ENCODE results near the gene PHLPP1. TPM values are rescaled to one million over a fixed set of nuclear protein-coding genes. Genes with fewer than 3 reads are reported as not detected.

The PHLPP1 gene
- total and polyA plus RNA-seq, 2 experiments from 2014 or later: 15.7 to 73.6 TPM

- H3K79me2 ChIP-seq (replicated peaks; ENCODE audit: insufficient read depth): peaks cover 100% of the 10 kb centered on the region
- Mint-ChIP-seq H3K9me3 (no peaks in the 10 kb centered on the region), H3K36me3 (ENCODE audit: low read depth) (peaks cover 7% of the 10 kb centered on the region; the same call in 2 of the 3 replicates), H3K27me3 (ENCODE audit: insufficient read depth, low read depth, poor library complexity) (peaks cover 4% of the 10 kb centered on the region), H3K4me3 (no peak overlapping the region), H3K27ac (peak overlapping the region; percentile 59), H3K4me1 (peaks cover 78% of the 10 kb centered on the region)
- H2AFZ ChIP-seq: no peak overlapping the region
- H4K20me1 ChIP-seq (replicated peaks; ENCODE audit: insufficient read depth): peaks cover 26% of the 10 kb centered on the region; the same call in 1 of the 2 replicates
- no peak for ATAC-seq
- no peaks in the 10 kb centered on the region for H3K36me3 ChIP-seq (ENCODE audit: insufficient read depth)
- H3K4me2 ChIP-seq: peak overlapping the region; percentile 70; the same call in 1 of the 2 replicates
- peaks cover 88% of the 10 kb centered on the region for H3K4me1 ChIP-seq (ENCODE audit: insufficient read depth)
- no peaks in the 10 kb centered on the region for H3F3A ChIP-seq (replicated peaks; ENCODE audit: low read depth)
- DNase-seq (ENCODE audit: low spot score): no peak
- TF ChIP-seq ZNF331 (CRISPR knock-in tag; IDR thresholded peaks at IDR 0.05; ENCODE audit: low read depth) (no peak), STAT1 (IDR thresholded peaks at IDR 0.05; ENCODE audit: unreplicated experiment) (no peak), POLR2AphosphoS5 (IDR thresholded peaks at IDR 0.05; ENCODE audit: low read depth) (no peak), EZH2 (IDR thresholded peaks at IDR 0.05; ENCODE audit: low read depth, unreplicated experiment) (no peak), CREB1 (CRISPR knock-in tag; IDR thresholded peaks at IDR 0.05; ENCODE audit: low read depth) (no peak), CTCF (conservative IDR thresholded peaks at IDR 0.05; ENCODE audit: low read depth in 2 of 2) (no peak), NANOG (IDR thresholded peaks at IDR 0.05; ENCODE audit: borderline replicate concordance) (no peak), ETS1 (IDR thresholded peaks at IDR 0.05) (no peak), EZH2phosphoT487 (IDR thresholded peaks at IDR 0.05; ENCODE audit: unreplicated experiment) (no peak), JUNB (IDR thresholded peaks at IDR 0.05; ENCODE audit: unreplicated experiment) (no peak), ZNF114 (CRISPR knock-in tag; IDR thresholded peaks at IDR 0.05) (no peak)
- TF ChIP-seq, protein P1, sequence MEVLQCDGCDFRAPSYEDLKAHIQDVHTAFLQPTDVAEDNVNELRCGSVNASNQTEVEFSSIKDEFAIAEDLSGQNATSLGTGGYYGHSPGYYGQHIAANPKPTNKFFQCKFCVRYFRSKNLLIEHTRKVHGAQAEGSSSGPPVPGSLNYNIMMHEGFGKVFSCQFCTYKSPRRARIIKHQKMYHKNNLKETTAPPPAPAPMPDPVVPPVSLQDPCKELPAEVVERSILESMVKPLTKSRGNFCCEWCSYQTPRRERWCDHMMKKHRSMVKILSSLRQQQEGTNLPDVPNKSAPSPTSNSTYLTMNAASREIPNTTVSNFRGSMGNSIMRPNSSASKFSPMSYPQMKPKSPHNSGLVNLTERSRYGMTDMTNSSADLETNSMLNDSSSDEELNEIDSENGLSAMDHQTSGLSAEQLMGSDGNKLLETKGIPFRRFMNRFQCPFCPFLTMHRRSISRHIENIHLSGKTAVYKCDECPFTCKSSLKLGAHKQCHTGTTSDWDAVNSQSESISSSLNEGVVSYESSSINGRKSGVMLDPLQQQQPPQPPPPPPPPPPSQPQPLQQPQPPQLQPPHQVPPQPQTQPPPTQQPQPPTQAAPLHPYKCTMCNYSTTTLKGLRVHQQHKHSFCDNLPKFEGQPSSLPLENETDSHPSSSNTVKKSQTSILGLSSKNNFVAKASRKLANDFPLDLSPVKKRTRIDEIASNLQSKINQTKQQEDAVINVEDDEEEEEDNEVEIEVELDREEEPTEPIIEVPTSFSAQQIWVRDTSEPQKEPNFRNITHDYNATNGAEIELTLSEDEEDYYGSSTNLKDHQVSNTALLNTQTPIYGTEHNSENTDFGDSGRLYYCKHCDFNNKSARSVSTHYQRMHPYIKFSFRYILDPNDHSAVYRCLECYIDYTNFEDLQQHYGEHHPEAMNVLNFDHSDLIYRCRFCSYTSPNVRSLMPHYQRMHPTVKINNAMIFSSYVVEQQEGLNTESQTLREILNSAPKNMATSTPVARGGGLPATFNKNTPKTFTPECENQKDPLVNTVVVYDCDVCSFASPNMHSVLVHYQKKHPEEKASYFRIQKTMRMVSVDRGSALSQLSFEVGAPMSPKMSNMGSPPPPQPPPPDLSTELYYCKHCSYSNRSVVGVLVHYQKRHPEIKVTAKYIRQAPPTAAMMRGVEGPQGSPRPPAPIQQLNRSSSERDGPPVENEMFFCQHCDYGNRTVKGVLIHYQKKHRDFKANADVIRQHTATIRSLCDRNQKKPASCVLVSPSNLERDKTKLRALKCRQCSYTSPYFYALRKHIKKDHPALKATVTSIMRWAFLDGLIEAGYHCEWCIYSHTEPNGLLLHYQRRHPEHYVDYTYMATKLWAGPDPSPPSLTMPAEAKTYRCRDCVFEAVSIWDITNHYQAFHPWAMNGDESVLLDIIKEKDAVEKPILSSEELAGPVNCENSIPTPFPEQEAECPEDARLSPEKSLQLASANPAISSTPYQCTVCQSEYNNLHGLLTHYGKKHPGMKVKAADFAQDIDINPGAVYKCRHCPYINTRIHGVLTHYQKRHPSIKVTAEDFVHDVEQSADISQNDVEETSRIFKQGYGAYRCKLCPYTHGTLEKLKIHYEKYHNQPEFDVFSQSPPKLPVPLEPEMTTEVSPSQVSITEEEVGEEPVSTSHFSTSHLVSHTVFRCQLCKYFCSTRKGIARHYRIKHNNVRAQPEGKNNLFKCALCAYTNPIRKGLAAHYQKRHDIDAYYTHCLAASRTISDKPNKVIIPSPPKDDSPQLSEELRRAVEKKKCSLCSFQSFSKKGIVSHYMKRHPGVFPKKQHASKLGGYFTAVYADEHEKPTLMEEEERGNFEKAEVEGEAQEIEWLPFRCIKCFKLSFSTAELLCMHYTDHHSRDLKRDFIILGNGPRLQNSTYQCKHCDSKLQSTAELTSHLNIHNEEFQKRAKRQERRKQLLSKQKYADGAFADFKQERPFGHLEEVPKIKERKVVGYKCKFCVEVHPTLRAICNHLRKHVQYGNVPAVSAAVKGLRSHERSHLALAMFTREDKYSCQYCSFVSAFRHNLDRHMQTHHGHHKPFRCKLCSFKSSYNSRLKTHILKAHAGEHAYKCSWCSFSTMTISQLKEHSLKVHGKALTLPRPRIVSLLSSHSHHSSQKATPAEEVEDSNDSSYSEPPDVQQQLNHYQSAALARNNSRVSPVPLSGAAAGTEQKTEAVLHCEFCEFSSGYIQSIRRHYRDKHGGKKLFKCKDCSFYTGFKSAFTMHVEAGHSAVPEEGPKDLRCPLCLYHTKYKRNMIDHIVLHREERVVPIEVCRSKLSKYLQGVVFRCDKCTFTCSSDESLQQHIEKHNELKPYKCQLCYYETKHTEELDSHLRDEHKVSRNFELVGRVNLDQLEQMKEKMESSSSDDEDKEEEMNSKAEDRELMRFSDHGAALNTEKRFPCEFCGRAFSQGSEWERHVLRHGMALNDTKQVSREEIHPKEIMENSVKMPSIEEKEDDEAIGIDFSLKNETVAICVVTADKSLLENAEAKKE (CRISPR knock-in tag; IDR thresholded peaks at IDR 0.05): no peak
- TF ChIP-seq, protein P2, sequence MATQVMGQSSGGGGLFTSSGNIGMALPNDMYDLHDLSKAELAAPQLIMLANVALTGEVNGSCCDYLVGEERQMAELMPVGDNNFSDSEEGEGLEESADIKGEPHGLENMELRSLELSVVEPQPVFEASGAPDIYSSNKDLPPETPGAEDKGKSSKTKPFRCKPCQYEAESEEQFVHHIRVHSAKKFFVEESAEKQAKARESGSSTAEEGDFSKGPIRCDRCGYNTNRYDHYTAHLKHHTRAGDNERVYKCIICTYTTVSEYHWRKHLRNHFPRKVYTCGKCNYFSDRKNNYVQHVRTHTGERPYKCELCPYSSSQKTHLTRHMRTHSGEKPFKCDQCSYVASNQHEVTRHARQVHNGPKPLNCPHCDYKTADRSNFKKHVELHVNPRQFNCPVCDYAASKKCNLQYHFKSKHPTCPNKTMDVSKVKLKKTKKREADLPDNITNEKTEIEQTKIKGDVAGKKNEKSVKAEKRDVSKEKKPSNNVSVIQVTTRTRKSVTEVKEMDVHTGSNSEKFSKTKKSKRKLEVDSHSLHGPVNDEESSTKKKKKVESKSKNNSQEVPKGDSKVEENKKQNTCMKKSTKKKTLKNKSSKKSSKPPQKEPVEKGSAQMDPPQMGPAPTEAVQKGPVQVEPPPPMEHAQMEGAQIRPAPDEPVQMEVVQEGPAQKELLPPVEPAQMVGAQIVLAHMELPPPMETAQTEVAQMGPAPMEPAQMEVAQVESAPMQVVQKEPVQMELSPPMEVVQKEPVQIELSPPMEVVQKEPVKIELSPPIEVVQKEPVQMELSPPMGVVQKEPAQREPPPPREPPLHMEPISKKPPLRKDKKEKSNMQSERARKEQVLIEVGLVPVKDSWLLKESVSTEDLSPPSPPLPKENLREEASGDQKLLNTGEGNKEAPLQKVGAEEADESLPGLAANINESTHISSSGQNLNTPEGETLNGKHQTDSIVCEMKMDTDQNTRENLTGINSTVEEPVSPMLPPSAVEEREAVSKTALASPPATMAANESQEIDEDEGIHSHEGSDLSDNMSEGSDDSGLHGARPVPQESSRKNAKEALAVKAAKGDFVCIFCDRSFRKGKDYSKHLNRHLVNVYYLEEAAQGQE (IDR thresholded peaks at IDR 0.05; ENCODE audit: unreplicated experiment): no peak
- H3K27me3 ChIP-seq (ENCODE audit: insufficient read depth): no peaks in the 10 kb centered on the region
- peak overlapping the region; percentile 64; the same call in 1 of the 2 replicates for H3K27ac ChIP-seq (ENCODE audit: low read depth)
- H3K9me2 ChIP-seq (ENCODE audit: insufficient read depth): no peaks in the 10 kb centered on the region
- no peak overlapping the region for H3K4me3 ChIP-seq
Observed at GRCh38 chr18:62777814-62778213, 62.5 kb downstream of the PHLPP1 start.
